Epithelial cell of proximal tubule (primary cell): ENCODE data around the gene NREP. TPM values are rescaled to one million over a fixed set of nuclear protein-coding genes. Genes with fewer than 3 reads are reported as not detected.

Experiments
- DNase-seq: peaks from one replicate; pipeline ENCODE4 v3.0.0-alpha.2; 2011; ENCODE audit warnings: low read depth
- H3K4me3 ChIP-seq: 2 replicates; pipeline ENCODE4 v1.5.1; 2011; ENCODE audit warnings: low read depth, mild to moderate bottlenecking, low read length
- CTCF ChIP-seq: conservative IDR thresholded peaks from 2 replicates; pipeline ENCODE4 v1.5.1; 2012; ENCODE audit warnings: low read depth, mild to moderate bottlenecking, low read length
- total RNA-seq: library from RNA; depleted of rRNA; stranded (reverse); fragments of >200 nt; gene quantifications from 2 replicates; pipeline ENCODE4 v1.2.3, GENCODE V29; 2015

Gene NREP
- total RNA-seq, 1 donor from 2014 or later: 58.6 TPM

GRCh38 chr5:111755942-111756381 lies 1.0 kb downstream of the NREP start:
- TF ChIP-seq CTCF: no peak
- peak overlapping the region; percentile 74 for H3K4me3 ChIP-seq
- DNase-seq: no peak

GRCh38 chr5:111755345-111755941 lies 1.6 kb downstream of the NREP start:
- peak overlapping the region; percentile 74 for H3K4me3 ChIP-seq
- TF ChIP-seq CTCF: no peak
- DNase-seq: no peak

- no peak for DNase-seq
- no peak for TF ChIP-seq CTCF
- H3K4me3 ChIP-seq: peak overlapping the region; percentile 74
Measured at GRCh38 chr5:111753884-111754589, 3.0 kb downstream of the NREP start.

GRCh38 chr5:111752426-111752965 lies 4.5 kb downstream of the NREP start:
- no peak overlapping the region for H3K4me3 ChIP-seq
- no peak for DNase-seq
- no peak for TF ChIP-seq CTCF

GRCh38 chr5:111749303-111750026 lies 7.5 kb downstream of the NREP start:
- no peak for TF ChIP-seq CTCF
- no peak for DNase-seq
- no peak overlapping the region for H3K4me3 ChIP-seq

GRCh38 chr5:111748304-111748763 lies 8.7 kb downstream of the NREP start:
- peak; percentile 96 for DNase-seq
- TF ChIP-seq CTCF: no peak
- H3K4me3 ChIP-seq: no peak overlapping the region
